B cell (primary cell): ENCODE results near the gene BPIFA1. TPM values are rescaled to one million over a fixed set of nuclear protein-coding genes. Genes with fewer than 3 reads are reported as not detected.

ENCODE experiments used
- ATAC-seq: fragments of 200-7000 bp; cut with Tn5 transposase; one replicate; pipeline ENCODE4 v1.10.0; 2021; ENCODE audit warnings: low read depth, mild to moderate bottlenecking, moderate number of reproducible peaks, moderate library complexity
- CTCF ChIA-PET: fragments of 350-600 bp; sonication (Branson Sonifier 250); formaldehyde crosslinking; loops from one replicate; lab custom pipeline; 2021; ENCODE audit warnings: antibody characterized with exemption, inconsistent platforms; lab: Charles Lee
- POLR2A ChIA-PET: fragments of 350-600 bp; sonication (Branson Sonifier 250); formaldehyde crosslinking; loops from one replicate; lab custom pipeline; 2021; ENCODE audit warnings: antibody characterized with exemption; lab: Charles Lee
- DNase-seq: peaks from one replicate; pipeline ENCODE4 v3.0.0; 2013
- H2AFZ ChIP-seq: 2 replicates; pipeline ENCODE4 v1.6.1; 2012; ENCODE audit warnings: mild to moderate bottlenecking, low read depth, low read length; ENCODE audit not compliant: insufficient read depth, poor library complexity, severe bottlenecking
- H3K27ac ChIP-seq, 2 donors: 1 replicate in 1 of 2; 2 replicates in 1 of 2; pipeline ENCODE4 v1.5.1; 2012 to 2013; ENCODE audit warnings: low read length in 2 of 2, mild to moderate bottlenecking in 2 of 2, moderate library complexity in 1 of 2
- H3K27me3 ChIP-seq, 4 experiments: fragments of 200-600 bp in 1 of 4; sonication (generic) in 1 of 4; replicated peaks in 1 of 4; 1 replicate in 2 of 4; 2 replicates in 2 of 4; pipeline versions ENCODE4 v1.6.1 to v1.7.0; 2013 to 2016; ENCODE audit warnings: low read length in 3 of 4, mild to moderate bottlenecking in 2 of 4, mixed read lengths in 1 of 4, moderate library complexity in 1 of 4; ENCODE audit not compliant: insufficient read depth in 4 of 4, control insufficient read depth in 3 of 4; ENCODE audit errors: control extremely low read depth in 1 of 4
- H3K36me3 ChIP-seq, 2 experiments: replicated peaks in 1 of 2; 1 replicate in 1 of 2; 2 replicates in 1 of 2; pipeline versions ENCODE4 v1.6.1 to v1.7.1; 2013; ENCODE audit warnings: low read length in 1 of 2; ENCODE audit not compliant: insufficient read depth in 2 of 2, control insufficient read depth in 1 of 2; ENCODE audit errors: control extremely low read depth in 1 of 2, extremely low read depth in 1 of 2
- H3K4me1 ChIP-seq, 2 donors: fragments of 200-600 bp in 1 of 2; sonication (generic) in 1 of 2; 1 replicate in 1 of 2; 2 replicates in 1 of 2; pipeline versions ENCODE4 v1.5.1 to v1.6.1; 2013 to 2017; ENCODE audit warnings: low read length in 2 of 2; ENCODE audit not compliant: control insufficient read depth in 2 of 2, insufficient read depth in 2 of 2
- H3K4me2 ChIP-seq: replicated peaks from 2 replicates; pipeline ENCODE3; 2012; ENCODE audit warnings: mild to moderate bottlenecking, low read depth, low read length; ENCODE audit not compliant: poor library complexity, severe bottlenecking
- H3K4me3 ChIP-seq, 5 experiments: fragments of 200-600 bp in 1 of 5; sonication (generic) in 1 of 5; 1 replicate in 3 of 5; 2 replicates in 2 of 5; pipeline versions ENCODE4 v1.5.1 to v1.7.0; 2011 to 2016; ENCODE audit warnings: low read length in 4 of 5, mild to moderate bottlenecking in 4 of 5, low read depth in 2 of 5, control low read depth in 1 of 5, moderate library complexity in 1 of 5; ENCODE audit not compliant: insufficient read depth in 1 of 5; ENCODE audit errors: control extremely low read depth in 1 of 5, extremely low read depth in 1 of 5
- H3K79me2 ChIP-seq: fragments of 200-600 bp; sonication (generic); one replicate; pipeline ENCODE4 v1.6.0; 2016; ENCODE audit warnings: low read length; ENCODE audit not compliant: control insufficient read depth, insufficient read depth
- H3K9ac ChIP-seq: fragments of 200-600 bp; sonication (generic); 2 replicates; pipeline ENCODE4 v1.6.1; 2017; ENCODE audit warnings: mild to moderate bottlenecking, low read length, moderate library complexity
- H3K9me3 ChIP-seq, 3 donors: one replicate each; pipeline versions ENCODE4 v1.6.1 to v1.7.1; 2013; ENCODE audit warnings: low read length in 2 of 3; ENCODE audit not compliant: control insufficient read depth in 2 of 3, insufficient read depth in 1 of 3; ENCODE audit errors: control extremely low read depth in 1 of 3
- H4K20me1 ChIP-seq: 2 replicates; pipeline ENCODE4 v1.6.0; 2012; ENCODE audit warnings: mild to moderate bottlenecking, low read length; ENCODE audit not compliant: insufficient read depth, control insufficient read depth, poor library complexity, severe bottlenecking
- H3K27ac Mint-ChIP-seq: one replicate; pipeline ENCODE4 v1.8.0; 2021; ENCODE audit warnings: mixed read lengths
- H3K27me3 Mint-ChIP-seq: one replicate; pipeline ENCODE4 v1.8.0; 2021; ENCODE audit warnings: mixed read lengths
- H3K4me1 Mint-ChIP-seq: one replicate; pipeline ENCODE4 v1.8.0; 2021; ENCODE audit warnings: mixed read lengths
- H3K4me3 Mint-ChIP-seq: one replicate; pipeline ENCODE4 v1.8.0; 2021; ENCODE audit warnings: mixed read lengths
- H3K9me3 Mint-ChIP-seq: one replicate; pipeline ENCODE4 v1.8.0; 2022; ENCODE audit warnings: mixed read lengths; ENCODE audit not compliant: insufficient read depth
- CTCF ChIP-seq: fragments of 200-600 bp; IDR thresholded peaks from one replicate; pipeline ENCODE4 v1.8.0; 2022; ENCODE audit warnings: antibody characterized with exemption, mild to moderate bottlenecking
- EZH2 ChIP-seq: IDR thresholded peaks from 2 replicates; pipeline ENCODE4 v1.6.1; 2012; ENCODE audit warnings: borderline replicate concordance, low read depth, mild to moderate bottlenecking, moderate library complexity, low read length; ENCODE audit not compliant: insufficient read depth, poor library complexity, severe bottlenecking
- WGBS: methylation state at CpG from one replicate; pipeline ENCODE4 v1.1.5; 2013; ENCODE audit warnings: missing lambda C conversion rate; ENCODE audit not compliant: insufficient coverage; 5-methylcytosine and 5-hydroxymethylcytosine counted together
- intact Hi-C: fragments of 100-400 bp; cut with micrococcal nuclease; formaldehyde crosslinking; loops from one replicate; pipeline ENCODE4 v1.10.0; 2022
- polyA plus RNA-seq: library from polyadenylated mRNA; depleted of rRNA; stranded (reverse); fragments of >200 nt; gene quantifications from 2 replicates; pipeline ENCODE4 v1.2.3, GENCODE V29; 2012
- total RNA-seq, 2 donors: library from RNA; stranded (reverse); fragments of 120-200 nt in 1 of 2; gene quantifications; 1 replicate in 1 of 2; 2 replicates in 1 of 2; pipeline versions ENCODE4 v1.2.3 to v1.2.4, GENCODE V29; 2013 to 2022

Gene BPIFA1
- total and polyA plus RNA-seq, 2 donors (not counting 1 experiment from before 2014, with no cell fraction given), result not detected

DNA sequence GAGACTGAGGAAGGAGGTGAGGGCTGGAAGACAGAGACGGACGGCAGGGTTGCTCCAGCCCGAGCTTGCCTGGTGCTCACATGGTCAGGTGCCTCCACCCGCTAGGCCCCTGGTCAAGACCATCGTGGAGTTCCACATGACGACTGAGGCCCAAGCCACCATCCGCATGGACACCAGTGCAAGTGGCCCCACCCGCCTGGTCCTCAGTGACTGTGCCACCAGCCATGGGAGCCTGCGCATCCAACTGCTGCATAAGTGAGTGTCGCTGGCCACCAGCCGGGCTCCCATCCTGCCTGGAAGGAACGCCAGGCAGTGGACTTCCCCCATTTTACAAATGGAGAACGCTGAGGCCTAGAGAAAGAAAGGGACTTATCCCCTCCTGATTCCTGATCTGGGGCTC is 55.1 kb downstream of the BPIFA1 start:
- no peak for DNase-seq
- Histone ChIP-seq H3K9ac (no peak overlapping the region), H4K20me1 (no peaks in the 10 kb centered on the region), H3K27me3 (peaks cover 0 to 9% (median 1%) of the 10 kb centered on the region in 4 experiments), H3K36me3 (no peaks in the 10 kb centered on the region), H3K27ac (no peak overlapping the region), H3K4me3 (no peak overlapping the region), H3K79me2 (no peaks in the 10 kb centered on the region), H3K9me3 (peaks cover 0 to 8% (median 0%) of the 10 kb centered on the region in 3 donors), H3K4me2 (no peak overlapping the region), H3K4me1 (no peaks in the 10 kb centered on the region), H2AFZ (no peak overlapping the region)
- peaks cover 22% of the 10 kb centered on the region for H3K27me3 Mint-ChIP-seq
- ChIA-PET CTCF (interaction anchor here (2.3 to 2.6 kb wide), 2 partner anchors 389 kb away, joined by 7 to 17 read pairs; no protein-coding TSS in a partner anchor), POLR2A (no interaction called here)
- no peak overlapping the region for H3K4me3 Mint-ChIP-seq
- intact Hi-C loops, result no loop called here
- WGBS, result 92% methylated on average over 12 of the region's 13 CpGs
- no peak for ATAC-seq
- no peak overlapping the region for H3K27ac Mint-ChIP-seq
- no peaks in the 10 kb centered on the region for H3K4me1 Mint-ChIP-seq
- no peak for TF ChIP-seq EZH2
- no peak for TF ChIP-seq CTCF
- H3K9me3 Mint-ChIP-seq, result no peaks in the 10 kb centered on the region

- Histone ChIP-seq H4K20me1 (no peaks in the 10 kb centered on the region), H3K9ac (no peak overlapping the region), H3K4me1 (no peaks in the 10 kb centered on the region), H2AFZ (no peak overlapping the region), H3K4me2 (no peak overlapping the region), H3K27me3 (peaks cover 0 to 9% (median 1%) of the 10 kb centered on the region in 4 experiments), H3K36me3 (no peaks in the 10 kb centered on the region), H3K27ac (no peak overlapping the region), H3K4me3 (no peak overlapping the region), H3K9me3 (peaks cover 0 to 8% (median 0%) of the 10 kb centered on the region in 3 donors), H3K79me2 (no peaks in the 10 kb centered on the region)
- H3K27me3 Mint-ChIP-seq, result peaks cover 25% of the 10 kb centered on the region
- no peak overlapping the region for H3K27ac Mint-ChIP-seq
- no peaks in the 10 kb centered on the region for H3K4me1 Mint-ChIP-seq
- no peak for DNase-seq
- 92% methylated on average over 6 of the region's 8 CpGs for WGBS
- no peak overlapping the region for H3K4me3 Mint-ChIP-seq
- POLR2A ChIA-PET, result no interaction called here
- no peak for ATAC-seq
- no peak for TF ChIP-seq EZH2
- TF ChIP-seq CTCF, result no peak
- CTCF ChIA-PET, result interaction anchor here (1.5 to 4.1 kb wide), 4 partner anchors 376 to 501 kb away, joined by 3 to 17 read pairs (median 16); no protein-coding TSS in a partner anchor
- intact Hi-C loops, result no loop called here
- no peaks in the 10 kb centered on the region for H3K9me3 Mint-ChIP-seq
Observed at GRCh38 chr20:33291416-33291815, 55.6 kb downstream of the BPIFA1 start.
